Measurements from ENCODE around the gene LDLRAD4.

- TF ChIP-seq POLR2AphosphoS5 (IDR thresholded peaks at IDR 0.05; ENCODE audit: borderline replicate concordance, low read depth, low read length) = no peak
- TF ChIP-seq EZH2 (IDR thresholded peaks at IDR 0.05) = no peak
- TF ChIP-seq FOXP2 (optimal IDR thresholded peaks at IDR 0.05; ENCODE audit: control extremely low read depth, extremely low read length, insufficient read depth) = no peak
Measured at GRCh38 chr18:13548106-13548819, 329.7 kb downstream of the LDLRAD4 start.

Data from SK-N-MC (cell line).